Measurements from ENCODE around the gene ACSF3. TPM values are rescaled to one million over a fixed set of nuclear protein-coding genes. Genes with fewer than 3 reads are reported as not detected.

The ACSF3 gene
- total and polyA plus RNA-seq, 2 of the 4 experiments (the other 2 are of a cell fraction), result 9.5 to 14.2 TPM

GRCh38 chr16:89155184-89155679, 61.6 kb downstream of the ACSF3 start:
- Histone ChIP-seq H2AK5ac (ENCODE audit: low read depth, low read length) (peak overlapping the region; percentile 48), H3K27ac (ENCODE audit: insufficient read depth, low read length) (no peak overlapping the region), H3K23ac (ENCODE audit: low read depth, low read length) (no peak overlapping the region), H3K9me1 (ENCODE audit: insufficient read depth, low read length) (no peaks in the 10 kb centered on the region), H2BK5ac (ENCODE audit: low read depth, low read length, poor library complexity, severe bottlenecking) (no peak overlapping the region), H3K9ac (ENCODE audit: low read depth, low read length) (no peak overlapping the region), H3K36me3 (ENCODE audit: control insufficient read depth, insufficient read depth, low read length) (peaks cover 7% of the 10 kb centered on the region; the same call in 1 of the 2 replicates), H2BK20ac (ENCODE audit: low read depth, low read length) (no peak overlapping the region), H3K18ac (ENCODE audit: low read depth, low read length) (no peak overlapping the region), H3K79me1 (ENCODE audit: low read depth in 1 of 2, low read length in 2 of 2) (no peaks in the 10 kb centered on the region), H3K4me2 (ENCODE audit: low read depth, low read length) (no peak overlapping the region), H3K56ac (ENCODE audit: extremely low read depth, insufficient read depth, low read length) (no peak overlapping the region), H2BK15ac (ENCODE audit: low read depth, low read length) (no peak overlapping the region), H2BK120ac (ENCODE audit: low read depth, low read length) (no peak overlapping the region), H4K8ac (ENCODE audit: low read depth in 2 of 2, low read length in 2 of 2) (no peak overlapping the region), H4K5ac (ENCODE audit: low read depth, low read length) (no peak overlapping the region), H3K4me3 (ENCODE audit: insufficient read depth, low read depth, low read length) (no peak overlapping the region), H4K20me1 (ENCODE audit: insufficient read depth, low read length) (peaks cover 3% of the 10 kb centered on the region; the same call in 1 of the 2 replicates), H2AFZ (replicated peaks; ENCODE audit: low read length, poor library complexity) (peak overlapping the region; percentile 62), H2AK9ac (replicated peaks; ENCODE audit: low read depth, low read length, poor library complexity) (peak overlapping the region; percentile 62), H4K91ac (ENCODE audit: insufficient read depth, low read depth, low read length) (no peak overlapping the region), H3K4ac (ENCODE audit: low read depth, low read length) (no peak overlapping the region), H3K4me1 (ENCODE audit: control insufficient read depth, insufficient read depth, low read length) (peaks cover 8% of the 10 kb centered on the region), H3K27me3 (ENCODE audit: control insufficient read depth, insufficient read depth, low read length) (peaks cover 2% of the 10 kb centered on the region; the same call in 1 of the 2 replicates), H3K9me3 (ENCODE audit: control insufficient read depth, insufficient read depth, low read length) (no peaks in the 10 kb centered on the region), H3K14ac (replicated peaks; ENCODE audit: low read depth, low read length) (no peak overlapping the region)
- peak; percentile 83 for ATAC-seq (ENCODE audit: low read depth)
- BruUV-seq (replicated peaks), result no TSS peak
- DNase-seq, result peak; percentile 80
- ChIA-PET CTCF (interaction anchor here (0.5 to 1.2 kb wide), 2 partner anchors 12 to 371 kb away, joined by 3 to 4 read pairs; no protein-coding TSS in a partner anchor), POLR2A (ENCODE audit: unreplicated experiment) (no interaction called here)
- dilution Hi-C loops (cut with HindIII; ENCODE audit: low sequenced_read_pairs, unreplicated experiment), result no loop called here
- intact Hi-C loops (cut with micrococcal nuclease), result no loop called here
- in situ Hi-C loops (cut with MboI; ENCODE audit: low sequenced_read_pairs), result no loop called here
- TF ChIP-seq RAD21 (IDR thresholded peaks at IDR 0.05; ENCODE audit: low read length) (no peak), POLR2A (IDR thresholded peaks at IDR 0.05; ENCODE audit: low read depth, low read length) (no peak), CTCF (conservative IDR thresholded peaks at IDR 0.05; ENCODE audit: low read depth, low read length) (no peak), BHLHE40 (IDR thresholded peaks at IDR 0.05; ENCODE audit: low read depth, low read length) (peak; percentile 100), MXI1 (IDR thresholded peaks at IDR 0.05; ENCODE audit: borderline replicate concordance, low read depth, low read length) (peak; percentile 83; the same call in 1 of the 2 replicates), USF2 (IDR thresholded peaks at IDR 0.05; ENCODE audit: low read depth, low read length) (peak; percentile 84), NFE2L2 (IDR thresholded peaks at IDR 0.05; ENCODE audit: low read depth, low read length) (no peak)
- 19% methylated on average over 8 of the region's 19 CpGs; no CpG with 5 or more reads in 1 of the 2 experiments for WGBS, 2 experiments (ENCODE audit: extremely low coverage in 2 of 2, insufficient read length in 1 of 2)
